Measurements from ENCODE around the gene ATP11A. TPM values are rescaled to one million over a fixed set of nuclear protein-coding genes. Genes with fewer than 3 reads are reported as not detected.

The ATP11A gene
- total and polyA plus RNA-seq, 2 donors (not counting 3 experiments of a cell fraction or from before 2014, with no cell fraction given): 16.5 to 88.1 TPM

GRCh38 chr13:112870051-112870331, 180.2 kb downstream of the ATP11A start:
- H3K36me3 ChIP-seq (ENCODE audit: control insufficient read depth in 2 of 2, extremely low read depth in 1 of 2, insufficient read depth in 2 of 2, low read length in 2 of 2): peaks cover 0 to 2% of the 10 kb centered on the region in 2 experiments
- H3K27ac ChIP-seq (ENCODE audit: insufficient read depth, low read depth, low read length): no peak overlapping the region
- dilution Hi-C loops (cut with MboI; ENCODE audit: extremely low pct_ligation_motif_present, low sequenced_read_pairs): no loop called here
- H3K4me3 ChIP-seq (replicated peaks in 1 of 3; ENCODE audit: insufficient read depth in 1 of 3, low read depth in 1 of 3, low read length in 3 of 3): no peak overlapping the region
- no peaks in the 10 kb centered on the region for H4K20me1 ChIP-seq (replicated peaks; ENCODE audit: control insufficient read depth, extremely low read depth, insufficient read depth, low read length)
- no peaks in the 10 kb centered on the region for H3K4me1 ChIP-seq (ENCODE audit: control insufficient read depth, extremely low read depth, insufficient read depth, low read length)
- no peaks in the 10 kb centered on the region for H3K9me1 ChIP-seq (replicated peaks; ENCODE audit: control insufficient read depth, extremely low read depth, insufficient read depth, low read length)
- ChIA-PET CTCF (interaction anchor here (0.9 kb wide), 1 partner anchor 10 kb away, joined by 3 read pairs; no protein-coding TSS in a partner anchor), POLR2A (no interaction called here)
- BruUV-seq (replicated peaks): no TSS peak
- no peaks in the 10 kb centered on the region for H3K27me3 ChIP-seq (ENCODE audit: control insufficient read depth in 2 of 2, insufficient read depth in 2 of 2, low read length in 2 of 2)
- DNase-seq (ENCODE audit: low read depth, low spot score) (no peak), FAIRE-seq (no peak)
- TF ChIP-seq JUN (IDR thresholded peaks at IDR 0.05; ENCODE audit: borderline replicate concordance, insufficient read depth, insufficient read length, low read depth): no peak
- no peak for TF ChIP-seq MAX (IDR thresholded peaks at IDR 0.05; ENCODE audit: insufficient read depth, insufficient read length)
- no peak for TF ChIP-seq GATA2 (IDR thresholded peaks at IDR 0.05; ENCODE audit: insufficient read depth, insufficient read length, low read depth, low read length)
- no peak for TF ChIP-seq EZH2 (IDR thresholded peaks at IDR 0.05; ENCODE audit: borderline replicate concordance, low read depth, low read length, severe bottlenecking)
- TF ChIP-seq FOS (IDR thresholded peaks at IDR 0.05; ENCODE audit: borderline replicate concordance, insufficient read depth, low read length): no peak
- no peak for TF ChIP-seq POLR2A (IDR thresholded peaks at IDR 0.05; ENCODE audit: low read depth, low read length)
- TF ChIP-seq POLR2AphosphoS5 (IDR thresholded peaks at IDR 0.05; ENCODE audit: insufficient read depth, low read depth, low read length): no peak
- no peak for TF ChIP-seq MYC (IDR thresholded peaks at IDR 0.05; ENCODE audit: low read depth, low read length)
- TF ChIP-seq CTCF (IDR thresholded peaks at IDR 0.05; ENCODE audit: extremely low read depth in 1 of 2, insufficient read depth in 1 of 2, low read depth in 1 of 2, low read length in 2 of 2): no peak
- intact Hi-C loops (cut with micrococcal nuclease): loop anchor here (5.0 kb wide), 1 partner anchor 1398 kb away; no protein-coding TSS in a partner anchor
- no peak overlapping the region for H3K9ac ChIP-seq (replicated peaks; ENCODE audit: extremely low read depth, insufficient read depth, low read length)
- H2AFZ ChIP-seq (ENCODE audit: low read depth, low read length): no peak overlapping the region
- no peak overlapping the region for H3K4me2 ChIP-seq (ENCODE audit: insufficient read depth, low read length)
- no peaks in the 10 kb centered on the region for H3K9me3 ChIP-seq (replicated peaks; ENCODE audit: control insufficient read depth, insufficient read depth, low read length)
- no peaks in the 10 kb centered on the region for H3K79me2 ChIP-seq (ENCODE audit: control insufficient read depth, insufficient read depth, low read length)

All from endothelial cell of umbilical vein (primary cell).